ENCODE data around the gene ANTXR2. TPM values are rescaled to one million over a fixed set of nuclear protein-coding genes. Genes with fewer than 3 reads are reported as not detected.

The ANTXR2 gene
- total RNA-seq, 3 donors from 2014 or later, result 6.1 to 12.9 (median 8.1) TPM

GRCh38 chr4:79947386-79947785 lies 125.6 kb downstream of the ANTXR2 start:
- DNase-seq, result no peak
- H3K4me1 Mint-ChIP-seq (ENCODE audit: low read depth), result peaks cover 10% of the 10 kb centered on the region
- H3K27me3 Mint-ChIP-seq (ENCODE audit: low read depth), result no peaks in the 10 kb centered on the region
- H3K9me3 Mint-ChIP-seq, result no peaks in the 10 kb centered on the region
- H3K36me3 Mint-ChIP-seq (ENCODE audit: insufficient read depth), result peaks cover 7% of the 10 kb centered on the region
- no peak overlapping the region for H3K4me3 Mint-ChIP-seq
- ATAC-seq, result no peak

- Mint-ChIP-seq H3K9me3 (no peaks in the 10 kb centered on the region), H3K4me3 (no peak overlapping the region), H3K27me3 (ENCODE audit: low read depth) (no peaks in the 10 kb centered on the region), H3K4me1 (ENCODE audit: low read depth) (no peaks in the 10 kb centered on the region), H3K36me3 (ENCODE audit: insufficient read depth) (peaks cover 4% of the 10 kb centered on the region)
- no peak for ATAC-seq
- DNase-seq, result no peak
Measured at GRCh38 chr4:79935274-79935673, 137.8 kb downstream of the ANTXR2 start.

- Mint-ChIP-seq H3K4me1 (ENCODE audit: low read depth) (no peaks in the 10 kb centered on the region), H3K36me3 (ENCODE audit: insufficient read depth) (peaks cover 4% of the 10 kb centered on the region), H3K4me3 (no peak overlapping the region), H3K9me3 (no peaks in the 10 kb centered on the region), H3K27me3 (ENCODE audit: low read depth) (no peaks in the 10 kb centered on the region)
- DNase-seq, result no peak
- ATAC-seq, result no peak
Measured at GRCh38 chr4:79934660-79935059, 138.4 kb downstream of the ANTXR2 start.

- H3K4me3 Mint-ChIP-seq, result no peak overlapping the region
- no peaks in the 10 kb centered on the region for H3K36me3 Mint-ChIP-seq (ENCODE audit: insufficient read depth)
- H3K4me1 Mint-ChIP-seq (ENCODE audit: low read depth), result no peaks in the 10 kb centered on the region
- no peak for DNase-seq
- H3K9me3 Mint-ChIP-seq, result no peaks in the 10 kb centered on the region
- H3K27me3 Mint-ChIP-seq (ENCODE audit: low read depth), result no peaks in the 10 kb centered on the region
- peak in 1 of 2 donors; percentile 66 for ATAC-seq
Measured at GRCh38 chr4:79927931-79928330, 145.1 kb downstream of the ANTXR2 start.

- ATAC-seq (no peak), DNase-seq (no peak)
- no peaks in the 10 kb centered on the region for H3K27me3 Mint-ChIP-seq (ENCODE audit: low read depth)
- no peak overlapping the region for H3K4me3 Mint-ChIP-seq
- H3K36me3 Mint-ChIP-seq (ENCODE audit: insufficient read depth), result peaks cover 2% of the 10 kb centered on the region
- no peaks in the 10 kb centered on the region for H3K4me1 Mint-ChIP-seq (ENCODE audit: low read depth)
- no peaks in the 10 kb centered on the region for H3K9me3 Mint-ChIP-seq
Measured at GRCh38 chr4:79923281-79923680, 149.7 kb downstream of the ANTXR2 start.

- Mint-ChIP-seq H3K4me3 (no peak overlapping the region), H3K27me3 (ENCODE audit: low read depth) (no peaks in the 10 kb centered on the region), H3K9me3 (no peaks in the 10 kb centered on the region), H3K36me3 (ENCODE audit: insufficient read depth) (peaks cover 2% of the 10 kb centered on the region), H3K4me1 (ENCODE audit: low read depth) (no peaks in the 10 kb centered on the region)
- no peak for DNase-seq
- ATAC-seq, result no peak
Measured at GRCh38 chr4:79922011-79922410, 151.0 kb downstream of the ANTXR2 start.

GRCh38 chr4:79920163-79920853 lies 152.7 kb downstream of the ANTXR2 start:
- H3K27me3 Mint-ChIP-seq (ENCODE audit: low read depth), result no peaks in the 10 kb centered on the region
- no peak overlapping the region for H3K4me3 Mint-ChIP-seq
- ATAC-seq (peak in 1 of 2 donors; percentile 34), DNase-seq (no peak)
- no peaks in the 10 kb centered on the region for H3K4me1 Mint-ChIP-seq (ENCODE audit: low read depth)
- no peaks in the 10 kb centered on the region for H3K9me3 Mint-ChIP-seq
- H3K36me3 Mint-ChIP-seq (ENCODE audit: insufficient read depth), result peaks cover 2% of the 10 kb centered on the region

GRCh38 chr4:79918292-79918691 lies 154.7 kb downstream of the ANTXR2 start:
- H3K36me3 Mint-ChIP-seq (ENCODE audit: insufficient read depth), result peaks cover 2% of the 10 kb centered on the region
- no peaks in the 10 kb centered on the region for H3K9me3 Mint-ChIP-seq
- no peak for ATAC-seq
- H3K4me1 Mint-ChIP-seq (ENCODE audit: low read depth), result peaks cover 5% of the 10 kb centered on the region
- no peak overlapping the region for H3K4me3 Mint-ChIP-seq
- no peak for DNase-seq
- H3K27me3 Mint-ChIP-seq (ENCODE audit: low read depth), result no peaks in the 10 kb centered on the region

GRCh38 chr4:79917246-79917645 lies 155.8 kb downstream of the ANTXR2 start:
- ATAC-seq (peak in 1 of 2 donors; percentile 55), DNase-seq (peak; percentile 33)
- Mint-ChIP-seq H3K27me3 (ENCODE audit: low read depth) (no peaks in the 10 kb centered on the region), H3K36me3 (ENCODE audit: insufficient read depth) (no peaks in the 10 kb centered on the region), H3K4me3 (no peak overlapping the region), H3K4me1 (ENCODE audit: low read depth) (peaks cover 5% of the 10 kb centered on the region), H3K9me3 (no peaks in the 10 kb centered on the region)

GRCh38 chr4:79915246-79915645 lies 157.8 kb downstream of the ANTXR2 start:
- no peak for ATAC-seq
- Mint-ChIP-seq H3K4me1 (ENCODE audit: low read depth) (peaks cover 6% of the 10 kb centered on the region), H3K36me3 (ENCODE audit: insufficient read depth) (peaks cover 3% of the 10 kb centered on the region), H3K4me3 (no peak overlapping the region), H3K27me3 (ENCODE audit: low read depth) (no peaks in the 10 kb centered on the region), H3K9me3 (no peaks in the 10 kb centered on the region)
- no peak for DNase-seq

GRCh38 chr4:79913581-79913980 lies 159.4 kb downstream of the ANTXR2 start:
- Mint-ChIP-seq H3K4me1 (ENCODE audit: low read depth) (peaks cover 6% of the 10 kb centered on the region), H3K9me3 (no peaks in the 10 kb centered on the region), H3K4me3 (no peak overlapping the region), H3K27me3 (ENCODE audit: low read depth) (no peaks in the 10 kb centered on the region), H3K36me3 (ENCODE audit: insufficient read depth) (peaks cover 7% of the 10 kb centered on the region)
- no peak for DNase-seq
- ATAC-seq, result no peak

GRCh38 chr4:79907001-79907400 lies 166.0 kb downstream of the ANTXR2 start:
- DNase-seq (no peak), ATAC-seq (no peak)
- no peaks in the 10 kb centered on the region for H3K27me3 Mint-ChIP-seq (ENCODE audit: low read depth)
- peaks cover 28% of the 10 kb centered on the region for H3K36me3 Mint-ChIP-seq (ENCODE audit: insufficient read depth)
- no peak overlapping the region for H3K4me3 Mint-ChIP-seq
- no peaks in the 10 kb centered on the region for H3K9me3 Mint-ChIP-seq
- H3K4me1 Mint-ChIP-seq (ENCODE audit: low read depth), result peaks cover 18% of the 10 kb centered on the region

GRCh38 chr4:79906303-79906702 lies 166.7 kb downstream of the ANTXR2 start:
- Mint-ChIP-seq H3K4me3 (no peak overlapping the region), H3K27me3 (ENCODE audit: low read depth) (no peaks in the 10 kb centered on the region), H3K4me1 (ENCODE audit: low read depth) (peaks cover 18% of the 10 kb centered on the region), H3K36me3 (ENCODE audit: insufficient read depth) (peaks cover 28% of the 10 kb centered on the region), H3K9me3 (no peaks in the 10 kb centered on the region)
- DNase-seq (no peak), ATAC-seq (no peak)

- Mint-ChIP-seq H3K4me1 (ENCODE audit: low read depth) (peaks cover 16% of the 10 kb centered on the region), H3K36me3 (ENCODE audit: insufficient read depth) (peaks cover 25% of the 10 kb centered on the region), H3K9me3 (no peaks in the 10 kb centered on the region), H3K4me3 (no peak overlapping the region), H3K27me3 (ENCODE audit: low read depth) (no peaks in the 10 kb centered on the region)
- no peak for ATAC-seq
- no peak for DNase-seq
Measured at GRCh38 chr4:79905212-79905611, 167.8 kb downstream of the ANTXR2 start.

GRCh38 chr4:79904331-79904730 lies 168.7 kb downstream of the ANTXR2 start:
- H3K36me3 Mint-ChIP-seq (ENCODE audit: insufficient read depth), result peaks cover 25% of the 10 kb centered on the region
- peaks cover 16% of the 10 kb centered on the region for H3K4me1 Mint-ChIP-seq (ENCODE audit: low read depth)
- DNase-seq, result no peak
- H3K9me3 Mint-ChIP-seq, result no peaks in the 10 kb centered on the region
- H3K4me3 Mint-ChIP-seq, result no peak overlapping the region
- no peak for ATAC-seq
- H3K27me3 Mint-ChIP-seq (ENCODE audit: low read depth), result no peaks in the 10 kb centered on the region
